HG02973 (cell line): Measurements from ENCODE around the gene TEX14.
A peak's percentile ranks its signal among the peaks of the same experiment; 100 is the strongest.
"Not testable (repeated sequence)": the region's sequence is repeated elsewhere in the genome, so short reads cannot be mapped to it uniquely, and the experiment has no call there.

Experiments used
- ATAC-seq: cut with Tn5 transposase; IDR thresholded peaks from one replicate; pipeline ENCODE4 v1.9.1; 2021; ENCODE audit warnings: moderate library complexity; ENCODE audit not compliant: unreplicated experiment

The TEX14 gene

DNA sequence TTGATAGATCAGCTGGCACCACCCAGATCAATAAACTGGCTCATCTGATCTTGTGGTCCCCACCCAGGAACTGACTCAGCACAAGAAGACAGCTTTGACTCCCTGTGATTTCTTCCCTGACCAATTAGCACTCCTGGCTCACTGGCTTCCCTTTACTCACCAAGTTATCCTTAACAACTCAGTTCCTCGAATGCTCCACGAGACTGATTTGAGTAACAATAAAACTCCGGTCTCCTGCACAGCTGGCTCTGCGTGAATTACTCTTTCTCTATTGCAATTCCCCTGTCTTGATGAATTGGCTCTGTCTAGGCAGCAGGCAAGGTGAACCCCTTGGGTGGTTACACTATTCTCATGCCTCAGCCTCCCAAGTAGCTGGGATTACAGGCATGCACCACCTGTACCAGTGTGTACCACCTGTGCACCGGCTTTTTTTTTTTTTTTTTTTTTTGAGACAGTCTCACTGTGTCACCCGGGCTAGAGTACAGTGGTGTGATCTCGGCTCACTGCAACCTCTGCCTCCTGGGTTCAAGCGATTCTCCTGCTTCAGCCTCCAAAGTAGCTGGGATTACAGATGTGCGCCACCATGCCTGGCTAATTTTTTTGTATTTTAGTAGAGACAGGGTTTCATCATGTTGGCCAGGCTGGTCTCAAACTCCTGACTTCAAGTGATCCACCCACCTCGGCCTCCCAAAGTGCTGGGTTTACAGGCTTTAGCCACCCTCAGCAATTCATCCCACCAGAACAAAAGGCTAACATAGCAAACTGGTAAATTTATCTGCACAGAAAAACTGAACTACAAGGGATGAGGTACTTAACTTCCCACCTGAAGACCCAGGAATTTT, 33.7 kb downstream of the TEX14 start:
- ATAC-seq, result not testable (repeated sequence)

DNA sequence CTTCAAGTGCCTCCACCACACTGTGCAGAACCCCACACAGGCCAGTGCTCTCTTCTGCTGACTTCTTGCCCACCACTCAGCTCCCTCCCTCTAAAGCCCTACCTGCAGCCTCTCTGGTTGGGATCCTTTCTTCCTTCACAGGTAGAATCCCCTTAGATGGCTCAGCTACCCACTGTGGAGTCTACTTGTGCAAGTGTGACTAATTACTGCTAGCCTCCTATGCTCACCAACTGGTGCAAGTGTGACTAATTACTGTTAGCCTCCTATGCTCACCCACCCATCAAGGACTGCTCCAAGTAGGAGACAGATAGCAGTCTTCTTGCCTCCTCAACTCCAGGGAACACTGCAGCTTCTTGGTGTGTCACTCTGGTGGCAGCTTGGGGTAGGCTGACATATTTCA, 43.6 kb downstream of the TEX14 start:
- ATAC-seq, result no peak

- ATAC-seq, result no peak
Observed at GRCh38 chr17:58643147-58643546, 48.7 kb downstream of the TEX14 start.

- ATAC-seq, result no peak
Observed at GRCh38 chr17:58641887-58642311, 49.9 kb downstream of the TEX14 start.

DNA sequence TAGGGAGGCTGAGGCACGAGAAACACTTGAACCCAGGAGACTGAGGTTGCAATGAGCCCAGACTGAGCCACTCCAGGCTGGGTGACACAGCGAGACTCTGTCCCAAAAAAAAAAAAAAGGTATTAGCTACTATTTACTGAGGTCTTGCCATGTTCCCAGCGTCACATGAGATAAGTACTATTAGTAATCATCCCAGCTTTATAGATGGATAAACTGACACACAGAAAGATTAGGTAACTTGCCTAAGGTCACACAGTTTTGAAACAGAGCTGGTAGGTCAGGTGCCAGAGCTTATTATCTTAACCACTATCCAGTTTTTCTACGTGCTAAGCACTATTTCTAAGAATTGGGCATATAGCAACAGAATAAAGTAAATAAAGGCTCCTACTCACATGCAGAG, 51.6 kb downstream of the TEX14 start:
- no peak for ATAC-seq

GRCh38 chr17:58639681-58640080, 52.2 kb downstream of the TEX14 start:
- no peak for ATAC-seq

- no peak for ATAC-seq
Observed at GRCh38 chr17:58637011-58637570, 54.8 kb downstream of the TEX14 start.

DNA sequence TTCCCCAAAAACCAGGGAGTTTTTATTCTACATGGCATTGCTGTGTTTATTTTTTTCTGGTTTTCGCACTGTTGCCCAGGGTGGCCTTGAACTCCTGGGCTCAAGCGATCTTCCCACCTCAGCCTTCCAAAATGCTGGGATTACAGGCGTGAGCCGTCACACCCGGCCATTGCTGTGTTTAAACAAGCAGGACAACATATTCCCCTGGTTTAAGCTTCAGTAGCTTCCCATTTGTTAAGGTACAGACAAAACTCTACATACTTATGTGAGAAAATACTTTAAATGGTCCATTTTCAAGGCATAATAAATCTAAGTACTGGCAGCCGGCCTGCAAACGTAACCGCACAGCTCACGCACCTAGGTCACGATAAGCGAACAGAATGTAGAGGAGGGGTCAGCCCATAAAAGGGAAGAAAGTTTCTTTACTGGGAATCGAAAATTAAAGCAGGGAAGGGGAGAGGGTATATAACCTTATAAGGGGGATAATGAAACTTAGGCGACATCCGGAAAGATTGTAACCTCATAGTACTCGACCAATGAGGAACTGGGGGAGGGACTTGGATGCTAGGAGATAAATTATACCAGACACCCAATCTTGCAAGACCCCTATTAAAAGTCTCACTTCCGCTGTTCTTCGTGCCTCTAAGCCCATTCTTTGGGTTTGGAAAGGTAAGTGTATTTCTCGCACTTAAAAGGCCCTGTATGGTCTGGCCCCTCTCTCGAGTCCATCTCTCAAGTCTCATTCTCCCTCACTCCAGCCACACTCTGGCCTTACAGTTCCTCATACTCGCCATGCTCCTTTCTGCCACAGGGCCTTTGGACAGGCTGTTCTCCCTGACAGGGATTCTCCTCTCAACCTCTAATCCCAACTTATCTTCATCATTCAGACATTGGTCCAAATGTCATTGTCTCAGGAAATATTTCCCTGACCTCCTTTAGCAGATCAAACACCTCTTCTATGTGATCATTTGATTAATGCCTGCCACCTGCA, 59.2 kb downstream of the TEX14 start:
- no peak for ATAC-seq

GRCh38 chr17:58631523-58632323, 60.1 kb downstream of the TEX14 start:
- peak; percentile 72 for ATAC-seq

DNA sequence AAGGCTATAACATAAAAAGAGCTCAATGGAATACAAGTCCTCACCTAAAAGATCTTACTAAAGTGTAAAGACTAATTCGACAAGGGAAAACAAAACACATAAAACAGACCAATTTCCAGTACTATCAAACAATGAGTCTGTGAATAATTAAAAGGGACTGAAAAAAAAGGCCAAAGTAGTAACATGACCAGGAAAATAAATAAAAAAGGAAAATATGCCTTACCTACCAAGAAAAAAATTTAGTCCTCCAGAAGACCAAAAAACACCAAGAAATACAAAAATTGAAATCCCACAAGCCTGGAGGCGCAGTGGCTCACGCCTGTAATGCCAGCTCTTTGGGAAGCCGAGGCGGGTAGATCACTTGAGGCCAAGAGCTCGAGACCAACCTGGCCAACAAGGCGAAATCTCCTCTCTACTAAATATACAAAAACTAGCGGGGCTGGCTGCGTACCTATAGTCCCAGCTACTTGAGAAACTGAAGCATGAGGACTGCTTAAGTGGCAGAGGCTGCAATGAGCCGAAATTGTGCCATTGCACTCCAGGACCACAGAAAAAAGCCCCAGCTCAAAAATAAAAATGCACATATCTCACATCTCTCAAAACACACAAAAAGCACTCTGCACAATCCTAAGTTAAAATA, 60.8 kb downstream of the TEX14 start:
- peak; percentile 48 for ATAC-seq

DNA sequence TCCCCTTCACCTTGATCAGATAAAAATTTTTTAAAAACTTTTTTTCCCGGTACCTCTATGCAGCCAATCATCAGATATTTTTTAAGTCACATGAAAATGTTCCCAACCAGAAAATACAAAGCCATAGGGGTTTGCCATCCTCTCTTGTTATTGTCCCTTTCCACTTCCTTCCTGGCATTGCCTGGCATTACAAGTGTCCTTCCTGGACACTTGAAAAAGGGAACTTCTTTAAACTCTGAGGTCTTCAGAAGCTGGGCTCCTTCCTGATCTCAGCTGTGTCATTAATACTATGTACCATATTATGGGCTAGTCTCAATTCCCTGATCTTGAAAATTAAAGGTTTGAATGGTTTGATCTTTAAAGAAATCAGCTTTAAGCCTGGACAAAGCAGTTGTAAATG, 64.9 kb downstream of the TEX14 start:
- ATAC-seq, result no peak

DNA sequence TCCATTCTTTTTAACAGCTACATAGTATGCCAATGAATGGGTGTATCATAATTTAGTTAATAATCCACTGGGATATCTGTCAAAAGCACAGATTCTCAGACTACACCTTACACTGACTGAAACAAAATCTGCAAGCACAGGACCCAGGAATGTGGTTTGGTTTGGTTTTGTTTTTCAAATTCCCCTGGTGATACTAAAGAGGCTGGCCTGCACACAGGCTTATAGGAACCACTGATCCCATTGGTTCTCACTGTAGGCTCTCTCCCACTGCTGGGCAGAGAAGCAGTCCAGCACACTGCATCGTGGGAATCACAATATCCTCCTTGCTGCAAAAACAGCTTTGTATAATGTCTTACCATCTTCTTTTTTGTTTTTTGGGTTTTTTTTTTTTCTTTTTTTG, 67.1 kb downstream of the TEX14 start:
- no peak for ATAC-seq

- ATAC-seq, result no peak
Observed at GRCh38 chr17:58621174-58621573, 70.7 kb downstream of the TEX14 start.

- no peak for ATAC-seq
Observed at GRCh38 chr17:58618336-58618735, 73.5 kb downstream of the TEX14 start.

DNA sequence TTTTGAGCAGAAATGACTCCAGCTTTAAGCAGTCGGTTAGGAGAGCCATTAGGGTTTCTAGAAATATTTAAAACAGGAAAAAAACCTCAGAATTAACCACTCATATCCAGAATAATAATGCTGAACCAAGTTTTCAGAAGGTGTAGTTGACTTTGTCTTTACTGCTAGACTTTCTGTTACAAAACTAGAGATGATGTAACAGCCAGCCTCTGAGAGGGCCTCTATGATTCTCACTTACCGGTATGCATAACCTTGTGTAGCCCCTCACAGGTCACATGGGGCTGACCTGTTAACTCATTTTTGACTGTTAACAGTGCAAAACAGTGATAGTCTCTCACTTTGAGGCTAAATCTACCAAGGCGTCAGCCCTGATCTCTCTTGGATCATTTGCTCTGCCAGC, 74.3 kb downstream of the TEX14 start:
- ATAC-seq, result no peak

DNA sequence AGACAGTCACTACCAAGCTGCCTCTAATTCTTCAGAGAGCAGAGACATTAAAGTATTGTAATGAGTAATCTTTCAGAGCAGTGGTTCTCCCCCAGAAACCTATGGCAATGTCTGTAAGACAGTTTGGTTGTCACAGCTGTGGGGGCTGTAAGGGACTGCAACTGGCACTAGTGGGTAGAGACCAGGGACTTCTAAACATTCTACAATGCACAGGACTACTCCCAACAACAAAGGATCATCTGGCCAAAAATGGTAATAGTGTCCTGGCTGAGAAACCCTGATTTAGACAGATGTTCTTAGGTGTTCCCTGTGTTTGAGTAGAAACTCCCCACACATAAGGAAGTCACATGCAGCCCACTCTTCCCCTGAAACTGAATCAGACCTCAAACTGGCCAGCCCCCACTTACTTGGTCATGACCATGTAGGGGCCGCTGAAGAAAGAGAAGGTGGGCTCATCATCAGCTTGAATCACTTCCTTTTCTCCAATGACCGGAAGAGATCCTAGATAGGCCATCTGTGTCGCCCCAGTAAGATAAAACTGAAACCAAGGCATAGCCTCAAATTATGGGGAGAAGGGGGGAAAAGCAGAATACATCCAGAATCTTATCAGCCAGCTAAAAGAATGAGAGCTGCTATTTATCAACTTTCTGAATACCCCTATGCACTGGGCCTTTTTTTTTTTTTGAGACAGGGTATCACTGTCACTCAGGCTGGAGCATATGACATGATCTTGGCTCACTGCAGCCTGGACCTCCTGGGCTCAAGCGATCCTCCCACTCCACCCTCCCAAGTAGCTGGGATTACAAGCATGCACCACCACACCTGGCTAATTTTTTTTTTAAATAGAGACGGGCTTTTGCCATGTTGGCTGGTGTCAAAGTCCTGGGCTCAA, 75.8 kb downstream of the TEX14 start:
- peak; percentile 65 for ATAC-seq

DNA sequence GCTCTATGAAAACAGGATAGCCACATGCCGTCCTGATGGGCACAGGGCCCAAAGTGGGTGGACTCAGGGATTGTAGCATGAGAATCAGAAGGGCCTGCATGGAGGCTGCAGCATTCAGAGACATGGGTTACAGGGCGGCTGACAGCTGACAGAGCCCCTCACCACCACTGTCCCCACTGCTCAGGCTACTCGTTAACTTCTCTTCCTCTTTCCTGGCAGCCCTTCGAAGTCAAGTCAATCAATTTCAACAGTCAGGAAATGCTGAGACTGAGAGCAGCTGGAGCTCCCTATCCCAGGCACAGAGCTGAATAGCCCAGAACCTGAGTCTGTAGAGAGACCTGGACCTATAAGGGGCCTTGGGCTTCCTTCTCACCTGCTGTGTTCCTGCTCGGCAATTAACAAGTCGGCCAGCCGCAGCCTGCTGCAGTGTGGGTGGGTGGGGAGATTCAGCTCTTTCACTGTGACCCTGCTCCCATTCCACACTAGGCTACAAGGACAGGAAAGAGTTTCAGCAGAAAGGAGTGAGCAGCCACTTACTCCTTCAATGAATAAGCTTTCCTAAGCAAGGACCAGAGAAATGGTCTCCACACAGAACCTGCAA, 76.9 kb downstream of the TEX14 start:
- ATAC-seq, result no peak

DNA sequence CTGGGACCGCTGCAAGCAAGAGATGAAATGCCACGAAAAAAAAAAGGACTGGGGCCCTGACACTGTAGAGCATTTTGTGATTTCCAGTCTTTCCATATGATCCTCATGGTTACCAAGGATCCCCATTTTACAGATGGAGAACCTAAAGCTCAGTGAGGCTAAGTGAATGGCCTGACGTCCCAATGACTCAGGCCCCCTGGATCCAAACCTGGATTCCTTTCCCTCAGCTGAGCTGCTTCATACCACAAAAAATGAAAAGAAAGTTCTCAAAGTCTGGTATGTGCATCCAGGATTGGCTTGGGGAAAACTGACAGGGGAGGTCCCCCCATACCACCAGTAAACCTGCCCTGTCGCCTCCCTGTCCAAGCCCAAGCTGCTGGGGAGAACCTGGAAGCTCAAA, 80.5 kb downstream of the TEX14 start:
- no peak for ATAC-seq

DNA sequence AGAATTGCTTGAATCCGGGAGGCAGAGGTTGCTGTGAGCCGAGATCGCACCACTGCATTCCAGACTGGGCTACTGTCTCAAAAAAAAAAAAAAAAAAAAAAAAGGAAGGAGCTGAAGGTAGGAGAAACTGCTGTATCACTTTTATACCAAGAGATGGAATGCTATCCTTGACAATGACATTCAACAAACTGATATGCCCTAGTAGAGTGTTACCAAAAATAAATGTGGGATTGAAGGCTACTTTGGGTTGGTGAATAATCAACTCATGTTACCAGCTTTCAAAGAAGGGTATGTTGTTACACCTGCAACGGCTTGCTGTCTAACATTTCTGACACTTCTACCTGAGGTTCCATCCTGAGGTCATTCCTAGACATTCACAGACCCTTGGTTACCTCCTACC, 84.9 kb downstream of the TEX14 start:
- no peak for ATAC-seq
